Putamen (tissue), 1 donor: ENCODE results near the gene MOV10L1.
"Not testable (repeated sequence)": the region's sequence is repeated elsewhere in the genome, so short reads cannot be mapped to it uniquely, and the experiment has no call there.

Experiments
- DNase-seq: peaks from one replicate; pipeline ENCODE4 v3.0.0-alpha.2; 2016; ENCODE audit warnings: low spot score

MOV10L1 gene

GRCh38 chr22:50078246-50078645 lies 11.6 kb upstream of the MOV10L1 start:
- DNase-seq, result no peak

GRCh38 chr22:50078761-50079160 lies 11.0 kb upstream of the MOV10L1 start:
- DNase-seq, result no peak

GRCh38 chr22:50080077-50080465 lies 9.7 kb upstream of the MOV10L1 start:
- no peak for DNase-seq

GRCh38 chr22:50081426-50082196 lies 8.2 kb upstream of the MOV10L1 start:
- no peak for DNase-seq

- no peak for DNase-seq
These were observed 7.5 kb upstream of the MOV10L1 start for GRCh38 chr22:50082197-50082715.

- DNase-seq, result no peak
These were observed 6.8 kb upstream of the MOV10L1 start for GRCh38 chr22:50082961-50083461.

GRCh38 chr22:50083462-50084079 lies 6.2 kb upstream of the MOV10L1 start:
- DNase-seq, result no peak

GRCh38 chr22:50084080-50084477 lies 5.7 kb upstream of the MOV10L1 start:
- no peak for DNase-seq

GRCh38 chr22:50084614-50085021 lies 5.2 kb upstream of the MOV10L1 start:
- no peak for DNase-seq

GRCh38 chr22:50085211-50085972 lies 4.4 kb upstream of the MOV10L1 start, which contains the start of gene MLC1:
Gene MLC1 (minus strand): TSS chr22:50085426. CDS start chr22:50084902, 524 bp downstream.
- DNase-seq, result peak; percentile 47

GRCh38 chr22:50086526-50086925 lies 3.3 kb upstream of the MOV10L1 start:
- no peak for DNase-seq

- DNase-seq, result not testable (repeated sequence)
These were observed 2.8 kb upstream of the MOV10L1 start for GRCh38 chr22:50086975-50087374.

GRCh38 chr22:50087646-50088045 lies 2.2 kb upstream of the MOV10L1 start:
- no peak for DNase-seq

GRCh38 chr22:50088096-50088495 lies 1.7 kb upstream of the MOV10L1 start:
- no peak for DNase-seq

- no peak for DNase-seq
These were observed 575 bp upstream of the MOV10L1 start for GRCh38 chr22:50089231-50089630.

- no peak for DNase-seq
These were observed 557 bp downstream of the MOV10L1 start for GRCh38 chr22:50090412-50090714.

- no peak for DNase-seq
These were observed 1.4 kb downstream of the MOV10L1 start for GRCh38 chr22:50091092-50091768.

GRCh38 chr22:50092342-50092741 lies 2.5 kb downstream of the MOV10L1 start:
- no peak for DNase-seq

- no peak for DNase-seq
These were observed 8.2 kb downstream of the MOV10L1 start for GRCh38 chr22:50098052-50098451.

- DNase-seq, result no peak
These were observed 12.2 kb downstream of the MOV10L1 start for GRCh38 chr22:50101870-50102565.

GRCh38 chr22:50102946-50103345 lies 13.1 kb downstream of the MOV10L1 start:
- DNase-seq, result no peak
